ENCODE measurements around the gene U2AF1L4.

U2AF1L4 gene

DNA sequence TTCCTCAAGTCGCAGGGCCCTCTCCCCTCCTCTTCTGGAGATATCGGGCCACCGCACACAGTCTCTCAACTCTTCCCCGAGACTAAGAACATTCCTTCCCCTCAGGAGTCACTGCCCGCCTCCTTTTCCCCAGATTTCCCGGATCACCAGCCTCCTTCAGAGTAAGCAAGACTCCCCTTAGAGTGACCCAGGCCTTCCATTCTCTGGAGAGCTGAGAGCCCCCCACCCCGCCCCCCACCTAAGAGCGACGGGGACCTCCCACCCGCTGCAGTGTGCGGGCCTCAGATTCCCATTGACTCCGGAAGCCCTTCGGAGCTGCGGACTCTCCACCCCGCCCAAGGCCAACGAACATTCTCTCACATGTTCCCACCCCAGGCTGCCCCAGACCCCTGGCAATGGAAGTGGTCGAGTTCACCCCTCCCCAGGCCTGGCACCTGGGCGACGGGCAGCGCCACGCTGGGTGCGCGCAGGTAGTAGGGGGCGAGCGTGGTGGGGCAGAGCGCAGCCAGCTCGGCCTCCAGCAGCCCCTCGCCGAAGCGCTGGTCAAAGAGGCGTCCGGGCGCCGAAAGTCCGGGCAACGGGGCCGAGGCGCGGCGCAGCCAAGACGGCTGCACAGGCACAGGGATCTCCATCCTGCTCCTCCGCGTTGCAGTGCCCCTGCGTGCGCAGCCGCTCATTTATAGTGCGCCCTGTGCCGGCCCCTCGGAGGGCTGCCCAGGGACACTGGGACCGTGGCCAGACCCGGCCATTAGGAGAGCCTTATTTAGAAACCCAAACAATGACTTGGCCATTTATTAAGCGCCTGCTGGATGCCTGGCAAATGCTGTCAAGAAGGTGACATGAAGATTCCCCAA is 11.4 kb upstream of the U2AF1L4 start, which contains the start of gene HSPB6:
Gene HSPB6 (minus strand): TSS at position 653 of the 854 bp plus-strand sequence. CDS start 21 bp downstream, at position 632.
- Histone ChIP-seq H3K36me3 (ENCODE audit: control insufficient read depth in 1 of 2, insufficient read depth in 2 of 2, low read length in 2 of 2) (peaks cover 10 to 33% of the 10 kb centered on the region in 2 donors), H3K4me3 (ENCODE audit: low read depth in 1 of 2, low read length in 2 of 2) (peak within 1 kb of the TSS; percentile 67 to 96), H3K4me1 (ENCODE audit: control insufficient read depth in 1 of 2, insufficient read depth in 2 of 2, low read length in 2 of 2) (peaks cover 23 to 31% of the 10 kb centered on the region in 2 donors), H3K9ac (ENCODE audit: low read depth in 1 of 2, low read length in 2 of 2) (peak within 1 kb of the TSS; percentile 2 to 25), H3K9me3 (ENCODE audit: control insufficient read depth in 1 of 2, low read length in 2 of 2) (no peaks in the 10 kb centered on the region), H3K27ac (ENCODE audit: low read depth, low read length) (peak within 1 kb of the TSS; percentile 62), H3K27me3 (ENCODE audit: control insufficient read depth in 1 of 2, insufficient read depth in 2 of 2, low read length in 2 of 2) (peaks cover 0 to 4% of the 10 kb centered on the region in 2 donors)

DNA sequence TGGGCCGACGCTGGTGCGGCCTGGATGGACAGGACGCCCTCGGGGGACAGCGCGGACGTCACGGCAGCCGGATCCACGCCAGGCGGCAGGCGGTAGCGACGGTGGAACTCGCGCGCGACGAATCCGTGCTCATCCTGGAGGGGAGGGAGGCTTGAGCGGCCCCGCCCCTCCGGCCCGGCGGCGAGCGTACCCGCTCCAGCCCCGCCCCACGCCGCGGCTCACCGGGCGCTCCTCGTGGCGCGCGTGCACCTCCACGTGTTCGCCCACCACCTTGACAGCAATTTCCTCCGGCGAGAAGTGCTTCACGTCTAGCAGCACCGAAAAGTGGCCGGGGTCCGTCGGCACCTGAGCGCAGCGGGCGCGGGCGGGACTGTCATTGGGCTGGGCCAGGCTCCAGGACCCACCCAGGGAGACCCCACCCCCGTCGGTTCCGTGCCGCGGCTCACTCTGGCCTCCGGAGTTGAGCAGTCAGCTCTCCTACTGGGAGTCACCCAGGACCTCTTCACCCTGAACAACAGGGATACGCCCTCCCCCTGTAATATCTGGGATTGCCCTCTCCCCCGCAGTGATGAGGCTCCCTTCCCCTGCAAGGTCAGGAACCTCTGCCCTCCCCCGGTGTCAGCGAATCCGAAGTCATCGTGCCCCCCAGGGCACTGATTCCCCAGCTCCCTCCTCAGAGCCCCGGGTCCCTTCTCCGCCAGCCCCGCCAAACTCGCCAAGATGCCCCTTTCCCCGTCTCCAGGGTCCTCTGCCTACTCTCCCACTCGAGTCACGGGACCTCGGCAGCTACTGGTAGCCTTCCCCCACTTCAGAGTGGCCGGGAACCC is 10.5 kb upstream of the U2AF1L4 start:
- peaks cover 23 to 31% of the 10 kb centered on the region in 2 donors for H3K4me1 ChIP-seq (ENCODE audit: control insufficient read depth in 1 of 2, insufficient read depth in 2 of 2, low read length in 2 of 2)
- H3K9ac ChIP-seq (ENCODE audit: low read depth in 1 of 2, low read length in 2 of 2) = peak overlapping the region; percentile 2 to 18

DNA sequence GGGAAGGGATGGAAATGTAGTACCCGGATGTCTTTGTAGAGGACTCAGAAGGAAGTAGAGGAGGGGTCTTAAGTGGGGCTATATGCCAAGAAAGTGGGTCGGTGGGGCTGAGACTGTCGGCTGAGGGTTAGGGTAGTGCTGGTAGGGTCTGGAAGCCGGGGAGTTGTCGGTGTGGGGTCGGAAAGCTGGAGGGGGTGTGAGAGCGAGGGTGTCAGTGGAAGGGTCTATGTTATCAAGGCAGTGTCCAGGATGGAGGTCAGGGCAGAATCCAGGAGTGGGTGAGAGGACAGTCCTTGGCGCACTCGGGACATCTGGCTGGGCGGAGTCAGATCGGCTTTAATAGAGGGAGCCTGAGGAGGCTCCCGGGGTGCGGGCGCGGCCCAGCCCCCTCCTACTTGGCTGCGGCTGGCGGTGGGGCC is 9.9 kb upstream of the U2AF1L4 start:
- H3K4me3 ChIP-seq (ENCODE audit: low read depth in 1 of 2, low read length in 2 of 2) = peak overlapping the region; percentile 25 to 52
- H3K27me3 ChIP-seq (ENCODE audit: control insufficient read depth in 1 of 2, insufficient read depth in 2 of 2, low read length in 2 of 2) = peaks cover 0 to 4% of the 10 kb centered on the region in 2 donors
- H3K27ac ChIP-seq (ENCODE audit: low read depth, low read length) = no peak overlapping the region
- H3K36me3 ChIP-seq (ENCODE audit: control insufficient read depth in 1 of 2, insufficient read depth in 2 of 2, low read length in 2 of 2) = peaks cover 10 to 29% of the 10 kb centered on the region in 2 donors
- H3K9me3 ChIP-seq (ENCODE audit: control insufficient read depth in 1 of 2, low read length in 2 of 2) = no peaks in the 10 kb centered on the region
- peaks cover 23 to 31% of the 10 kb centered on the region in 2 donors for H3K4me1 ChIP-seq (ENCODE audit: control insufficient read depth in 1 of 2, insufficient read depth in 2 of 2, low read length in 2 of 2)
- peak overlapping the region; percentile 2 to 10 for H3K9ac ChIP-seq (ENCODE audit: low read depth in 1 of 2, low read length in 2 of 2)

More for the DNA sequence above, 10.5 kb upstream of the U2AF1L4 start:
- H3K4me3 ChIP-seq (ENCODE audit: low read depth in 1 of 2, low read length in 2 of 2) = peak overlapping the region; percentile 25 to 52
- H3K27ac ChIP-seq (ENCODE audit: low read depth, low read length) = peak overlapping the region; percentile 62
- peaks cover 10 to 33% of the 10 kb centered on the region in 2 donors for H3K36me3 ChIP-seq (ENCODE audit: control insufficient read depth in 1 of 2, insufficient read depth in 2 of 2, low read length in 2 of 2)
- H3K27me3 ChIP-seq (ENCODE audit: control insufficient read depth in 1 of 2, insufficient read depth in 2 of 2, low read length in 2 of 2) = peaks cover 0 to 4% of the 10 kb centered on the region in 2 donors
- H3K9me3 ChIP-seq (ENCODE audit: control insufficient read depth in 1 of 2, low read length in 2 of 2) = no peaks in the 10 kb centered on the region

DNA sequence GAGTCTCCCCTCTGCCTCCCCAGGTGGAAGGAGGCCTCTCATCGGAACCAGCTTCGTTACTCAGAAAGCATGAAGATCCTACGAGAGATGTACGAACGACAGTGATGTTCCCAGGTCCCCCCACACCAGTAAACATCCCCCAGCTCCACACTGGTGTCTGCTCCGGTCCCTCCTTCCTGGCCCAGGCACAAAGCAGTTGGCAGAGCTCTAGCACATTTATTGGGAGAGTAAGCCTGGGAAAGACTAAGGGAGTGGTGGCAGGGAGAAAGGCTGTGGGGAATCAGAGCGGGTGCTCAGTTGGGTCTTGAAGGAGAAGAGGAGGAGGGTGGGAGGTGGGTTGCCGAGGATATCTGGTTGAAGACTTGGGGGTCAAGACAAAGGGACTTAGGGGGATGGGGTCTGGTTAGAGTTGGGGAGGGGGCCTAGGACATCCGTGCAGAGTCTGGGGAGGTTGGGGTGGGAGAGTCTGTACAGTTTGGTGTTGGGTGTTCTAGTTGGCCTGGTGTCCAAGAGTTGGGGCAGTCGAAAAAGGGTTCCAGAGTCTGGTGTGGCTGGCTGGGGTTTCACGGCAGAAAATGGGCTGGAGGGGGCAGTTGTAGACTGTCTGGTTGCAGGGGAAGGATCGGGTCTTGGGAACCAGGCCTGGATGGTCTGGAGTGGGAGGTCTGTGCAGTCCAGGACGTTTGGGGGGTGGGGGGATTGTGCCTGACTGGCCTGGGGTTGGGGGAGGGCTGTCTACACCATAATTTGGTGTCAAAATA is 9.3 kb upstream of the U2AF1L4 start:
- no peak overlapping the region for H3K9ac ChIP-seq (ENCODE audit: low read depth in 1 of 2, low read length in 2 of 2)
- peaks cover 0 to 4% of the 10 kb centered on the region in 2 donors for H3K27me3 ChIP-seq (ENCODE audit: control insufficient read depth in 1 of 2, insufficient read depth in 2 of 2, low read length in 2 of 2)
- no peaks in the 10 kb centered on the region for H3K9me3 ChIP-seq (ENCODE audit: control insufficient read depth in 1 of 2, low read length in 2 of 2)
- H3K4me3 ChIP-seq (ENCODE audit: low read depth in 1 of 2, low read length in 2 of 2) = peak overlapping the region in 1 of 2 donors; percentile 52
- peaks cover 19 to 33% of the 10 kb centered on the region in 2 donors for H3K4me1 ChIP-seq (ENCODE audit: control insufficient read depth in 1 of 2, insufficient read depth in 2 of 2, low read length in 2 of 2)
- no peak overlapping the region for H3K27ac ChIP-seq (ENCODE audit: low read depth, low read length)
- H3K36me3 ChIP-seq (ENCODE audit: control insufficient read depth in 1 of 2, insufficient read depth in 2 of 2, low read length in 2 of 2) = peaks cover 10 to 26% of the 10 kb centered on the region in 2 donors

DNA sequence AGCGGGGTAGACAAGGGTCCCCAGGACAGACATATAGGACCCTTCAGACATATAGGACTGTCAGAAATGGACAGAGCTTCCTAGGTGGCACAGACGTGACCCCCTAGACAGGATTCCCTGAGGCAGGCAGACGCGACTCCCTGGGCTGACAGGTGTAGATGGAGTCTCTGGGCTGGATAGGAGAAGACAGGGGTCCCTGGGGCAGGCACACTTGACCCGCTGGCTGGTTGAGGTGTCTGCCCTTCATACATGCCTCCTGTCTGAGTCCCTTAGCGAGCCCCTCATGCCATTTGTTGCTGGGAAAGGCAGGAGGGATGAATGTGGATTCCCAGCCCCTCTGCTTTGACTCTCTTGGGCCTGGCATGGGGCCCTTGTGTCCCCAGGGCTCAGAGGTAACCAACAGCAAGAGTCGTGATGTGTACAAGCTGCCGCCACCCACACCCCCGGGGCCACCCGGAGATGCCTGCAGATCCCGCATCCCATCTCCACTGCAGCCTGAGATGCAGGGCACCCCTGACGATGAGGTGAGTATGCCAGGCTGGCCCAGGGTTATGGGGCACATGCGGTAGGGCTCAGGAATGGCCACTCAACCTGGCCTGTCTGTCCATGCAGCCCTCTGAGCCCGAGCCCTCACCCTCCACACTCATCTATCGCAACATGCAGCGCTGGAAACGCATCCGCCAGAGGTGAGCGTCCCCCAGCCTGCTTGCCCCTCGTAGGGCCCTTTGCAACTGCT is 8.6 kb upstream of the U2AF1L4 start:
- Histone ChIP-seq H3K27me3 (ENCODE audit: control insufficient read depth in 1 of 2, insufficient read depth in 2 of 2, low read length in 2 of 2) (peaks cover 0 to 4% of the 10 kb centered on the region in 2 donors), H3K4me3 (ENCODE audit: low read depth in 1 of 2, low read length in 2 of 2) (no peak overlapping the region), H3K9ac (ENCODE audit: low read depth in 1 of 2, low read length in 2 of 2) (no peak overlapping the region), H3K4me1 (ENCODE audit: control insufficient read depth in 1 of 2, insufficient read depth in 2 of 2, low read length in 2 of 2) (peaks cover 15 to 32% of the 10 kb centered on the region in 2 donors), H3K36me3 (ENCODE audit: control insufficient read depth in 1 of 2, insufficient read depth in 2 of 2, low read length in 2 of 2) (peaks cover 10 to 25% of the 10 kb centered on the region in 2 donors), H3K9me3 (ENCODE audit: control insufficient read depth in 1 of 2, low read length in 2 of 2) (no peaks in the 10 kb centered on the region), H3K27ac (ENCODE audit: low read depth, low read length) (no peak overlapping the region)

DNA sequence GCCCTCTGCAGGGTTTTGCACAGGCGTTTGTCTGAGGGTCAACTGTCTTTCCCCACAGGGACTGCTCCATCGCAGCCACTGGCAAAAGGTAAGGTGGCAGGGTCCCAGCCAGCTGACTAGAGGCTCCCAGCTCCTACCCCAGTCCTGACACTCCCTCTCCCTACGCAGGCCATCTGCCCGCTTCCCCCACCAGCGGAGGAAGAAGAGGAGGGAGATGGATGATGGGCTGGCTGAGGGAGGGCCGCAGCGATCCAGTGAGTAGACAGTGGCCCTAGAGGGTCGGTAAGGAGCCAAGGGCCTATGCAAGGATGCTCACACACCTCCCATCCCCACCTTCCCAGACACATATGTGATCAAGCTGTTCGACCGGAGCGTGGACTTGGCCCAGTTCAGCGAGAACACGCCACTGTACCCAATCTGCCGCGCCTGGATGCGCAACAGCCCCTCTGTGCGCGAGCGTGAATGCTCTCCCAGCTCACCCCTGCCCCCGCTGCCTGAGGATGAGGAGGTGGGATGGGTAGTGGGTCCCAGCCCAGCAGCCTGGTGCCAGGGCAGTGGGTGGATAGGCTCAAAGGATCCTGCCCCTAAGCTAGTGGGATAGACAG is 7.6 kb upstream of the U2AF1L4 start:
- Histone ChIP-seq H3K36me3 (ENCODE audit: control insufficient read depth in 1 of 2, insufficient read depth in 2 of 2, low read length in 2 of 2) (peaks cover 10 to 25% of the 10 kb centered on the region in 2 donors), H3K27ac (ENCODE audit: low read depth, low read length) (no peak overlapping the region), H3K4me3 (ENCODE audit: low read depth in 1 of 2, low read length in 2 of 2) (no peak overlapping the region), H3K27me3 (ENCODE audit: control insufficient read depth in 1 of 2, insufficient read depth in 2 of 2, low read length in 2 of 2) (peaks cover 0 to 4% of the 10 kb centered on the region in 2 donors), H3K4me1 (ENCODE audit: control insufficient read depth in 1 of 2, insufficient read depth in 2 of 2, low read length in 2 of 2) (peaks cover 17 to 31% of the 10 kb centered on the region in 2 donors), H3K9me3 (ENCODE audit: control insufficient read depth in 1 of 2, low read length in 2 of 2) (no peaks in the 10 kb centered on the region), H3K9ac (ENCODE audit: low read depth in 1 of 2, low read length in 2 of 2) (no peak overlapping the region)

DNA sequence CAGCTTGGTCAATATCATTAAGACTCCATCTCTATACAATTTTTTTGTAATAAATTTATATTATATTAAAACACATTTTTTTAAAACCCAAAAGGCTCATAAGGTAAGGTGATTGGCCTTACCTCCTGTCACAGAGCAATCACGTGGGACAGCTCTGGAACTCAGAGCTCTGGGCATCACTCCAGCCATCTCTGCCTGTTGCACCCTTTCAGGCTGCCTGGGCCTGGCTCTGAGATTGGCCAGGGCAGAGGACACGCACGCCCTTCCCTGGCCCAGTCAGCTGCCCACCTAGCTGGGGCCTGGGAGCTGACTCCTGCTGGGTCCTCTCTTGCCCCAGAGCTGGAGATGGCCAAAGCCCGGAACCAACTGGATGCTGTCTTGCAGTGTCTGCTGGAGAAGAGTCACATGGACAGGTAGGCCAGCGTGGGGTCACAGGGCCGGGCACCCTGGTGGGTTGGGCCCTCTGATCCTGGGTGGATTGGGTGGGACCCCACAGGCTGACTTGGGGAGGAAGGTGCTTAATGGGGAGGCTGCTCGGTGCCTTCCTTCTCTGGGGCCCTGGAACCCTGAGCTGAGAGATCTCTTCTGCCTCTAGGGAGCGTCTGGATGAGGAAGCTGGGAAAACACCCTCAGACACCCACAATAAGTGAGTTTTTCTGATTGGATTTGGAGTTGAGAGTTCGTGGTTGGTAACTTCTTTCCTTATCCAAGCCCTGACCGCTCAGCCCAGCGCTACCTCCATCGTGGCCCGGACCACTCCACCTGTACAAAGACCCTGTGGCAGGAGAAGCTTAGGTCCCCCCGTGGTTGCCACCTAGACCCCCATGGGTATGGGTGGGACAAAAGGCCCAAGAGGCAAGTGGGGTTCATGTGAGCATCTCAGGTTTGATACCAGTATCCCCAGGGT is 6.9 kb upstream of the U2AF1L4 start:
- Histone ChIP-seq H3K4me1 (ENCODE audit: control insufficient read depth in 1 of 2, insufficient read depth in 2 of 2, low read length in 2 of 2) (peaks cover 15 to 28% of the 10 kb centered on the region in 2 donors), H3K9ac (ENCODE audit: low read depth in 1 of 2, low read length in 2 of 2) (no peak overlapping the region), H3K36me3 (ENCODE audit: control insufficient read depth in 1 of 2, insufficient read depth in 2 of 2, low read length in 2 of 2) (peaks cover 10 to 25% of the 10 kb centered on the region in 2 donors), H3K4me3 (ENCODE audit: low read depth in 1 of 2, low read length in 2 of 2) (no peak overlapping the region), H3K27ac (ENCODE audit: low read depth, low read length) (no peak overlapping the region), H3K9me3 (ENCODE audit: control insufficient read depth in 1 of 2, low read length in 2 of 2) (no peaks in the 10 kb centered on the region), H3K27me3 (ENCODE audit: control insufficient read depth in 1 of 2, insufficient read depth in 2 of 2, low read length in 2 of 2) (peaks cover 0 to 4% of the 10 kb centered on the region in 2 donors)

DNA sequence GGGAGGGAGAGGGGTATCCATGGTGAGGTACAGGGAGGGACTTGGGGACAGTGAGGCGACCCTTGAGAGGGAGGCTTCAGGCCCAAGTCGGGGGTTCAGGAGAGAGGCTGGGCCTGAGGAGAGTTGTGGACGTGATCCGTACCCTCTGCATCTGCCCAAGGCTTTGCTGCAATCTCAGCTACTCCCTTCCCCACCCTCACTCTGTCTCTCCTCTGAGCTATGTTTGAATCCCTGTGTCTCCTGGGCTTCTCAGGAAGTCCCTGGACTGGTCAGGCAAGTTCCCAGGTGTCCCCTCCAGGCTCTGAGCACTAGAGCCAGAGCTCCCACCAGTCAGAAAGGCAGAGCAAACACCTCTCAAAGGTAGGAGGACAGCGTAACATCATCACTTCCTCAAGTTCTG is 4.9 kb upstream of the U2AF1L4 start:
- Histone ChIP-seq H3K36me3 (ENCODE audit: control insufficient read depth in 1 of 2, insufficient read depth in 2 of 2, low read length in 2 of 2) (peaks cover 10 to 25% of the 10 kb centered on the region in 2 donors), H3K9me3 (ENCODE audit: control insufficient read depth in 1 of 2, low read length in 2 of 2) (no peaks in the 10 kb centered on the region), H3K27me3 (ENCODE audit: control insufficient read depth in 1 of 2, insufficient read depth in 2 of 2, low read length in 2 of 2) (no peaks in the 10 kb centered on the region), H3K4me3 (ENCODE audit: low read depth in 1 of 2, low read length in 2 of 2) (no peak overlapping the region), H3K27ac (ENCODE audit: low read depth, low read length) (no peak overlapping the region), H3K4me1 (ENCODE audit: control insufficient read depth in 1 of 2, insufficient read depth in 2 of 2, low read length in 2 of 2) (peaks cover 18 to 24% of the 10 kb centered on the region in 2 donors), H3K9ac (ENCODE audit: low read depth in 1 of 2, low read length in 2 of 2) (no peak overlapping the region)

Measured in duodenal mucosa (tissue), 2 donors.